GM12801 (cell line): ENCODE data around the gene CC2D1A.

Experiments used
- CTCF ChIP-seq: IDR thresholded peaks from one replicate; pipeline ENCODE4 v1.5.1; 2011; ENCODE audit warnings: control low read depth; ENCODE audit not compliant: insufficient read length; ENCODE audit errors: extremely low read depth

CC2D1A gene

GRCh38 chr19:13885826-13886365, 20.1 kb upstream of the CC2D1A start:
- no peak for TF ChIP-seq CTCF

GRCh38 chr19:13887018-13887436, 19.0 kb upstream of the CC2D1A start:
- TF ChIP-seq CTCF = no peak

GRCh38 chr19:13887517-13887916, 18.5 kb upstream of the CC2D1A start:
- TF ChIP-seq CTCF = no peak

GRCh38 chr19:13888281-13888680, 17.7 kb upstream of the CC2D1A start:
- TF ChIP-seq CTCF = no peak

- TF ChIP-seq CTCF = no peak
Measured at GRCh38 chr19:13890136-13890535, 15.9 kb upstream of the CC2D1A start.

- TF ChIP-seq CTCF = no peak
Measured at GRCh38 chr19:13892870-13893269, 13.1 kb upstream of the CC2D1A start.

- TF ChIP-seq CTCF = no peak
Measured at GRCh38 chr19:13894552-13894951, 11.4 kb upstream of the CC2D1A start.

GRCh38 chr19:13896227-13896626, 9.8 kb upstream of the CC2D1A start:
- TF ChIP-seq CTCF = no peak
